Measurements from ENCODE around the gene DAPK1. TPM values are rescaled to one million over a fixed set of nuclear protein-coding genes. Genes with fewer than 3 reads are reported as not detected.

The DAPK1 gene
- total RNA-seq, 1 donor from 2014 or later: 35.1 TPM

- Histone ChIP-seq H3K27me3 (ENCODE audit: insufficient read depth, low read length) (no peaks in the 10 kb centered on the region), H3K27ac (ENCODE audit: low read depth, low read length) (no peak overlapping the region), H3K36me3 (ENCODE audit: insufficient read depth, low read length) (no peaks in the 10 kb centered on the region), H3K4me2 (ENCODE audit: low read length) (no peak overlapping the region), H3K4me1 (ENCODE audit: insufficient read depth, low read length) (peaks cover 3% of the 10 kb centered on the region), H3K9me3 (ENCODE audit: insufficient read depth, low read depth, low read length) (no peaks in the 10 kb centered on the region), H3K9ac (ENCODE audit: low read length) (no peak overlapping the region), H3K4me3 (ENCODE audit: insufficient read depth, low read depth, low read length) (no peak overlapping the region), H4K20me1 (ENCODE audit: insufficient read depth, low read length) (no peaks in the 10 kb centered on the region), H2AFZ (ENCODE audit: low read depth, low read length) (no peak overlapping the region), H3K79me2 (ENCODE audit: insufficient read depth, low read length) (no peaks in the 10 kb centered on the region)
- Mint-ChIP-seq H3K9me3 (ENCODE audit: unreplicated experiment) (peaks cover 1% of the 10 kb centered on the region), H3K27me3 (ENCODE audit: low read depth, unreplicated experiment) (no peaks in the 10 kb centered on the region), H3K4me3 (ENCODE audit: unreplicated experiment) (no peak overlapping the region), H3K4me1 (ENCODE audit: low read depth, unreplicated experiment) (peaks cover 24% of the 10 kb centered on the region), H3K36me3 (ENCODE audit: low read depth, unreplicated experiment) (peaks cover 5% of the 10 kb centered on the region), H3K27ac (ENCODE audit: unreplicated experiment) (no peak overlapping the region)
- FAIRE-seq (no peak), DNase-seq (ENCODE audit: low read depth) (no peak)
- no peak for TF ChIP-seq EZH2 (IDR thresholded peaks at IDR 0.05; ENCODE audit: insufficient read depth, low read length)
- TF ChIP-seq CTCF (IDR thresholded peaks at IDR 0.05; ENCODE audit: insufficient read depth, low read depth, low read length): no peak
Measured at GRCh38 chr9:87681271-87682061, 183.8 kb downstream of the DAPK1 start.

DNA sequence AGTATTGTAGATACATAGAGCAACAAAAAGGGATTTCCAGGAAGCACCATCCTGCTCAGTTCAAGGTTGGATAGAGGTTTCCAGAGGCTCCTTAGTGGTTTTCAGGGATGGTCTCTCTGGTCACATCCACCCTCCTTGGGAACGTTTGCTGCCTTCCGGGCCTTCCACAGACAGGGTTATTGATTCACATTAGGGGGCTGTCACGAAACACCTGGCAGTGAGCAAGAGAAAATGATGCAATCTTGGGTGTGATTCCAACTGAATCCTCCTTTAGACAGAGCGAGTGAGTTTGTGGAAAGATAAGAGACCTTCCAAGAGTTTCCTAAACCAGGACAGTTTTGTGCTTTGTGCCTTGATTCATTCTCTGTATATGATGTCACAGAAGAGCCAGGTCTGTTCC lies 184.4 kb downstream of the DAPK1 start:
- Histone ChIP-seq H3K36me3 (ENCODE audit: insufficient read depth, low read length) (no peaks in the 10 kb centered on the region), H3K4me3 (ENCODE audit: insufficient read depth, low read depth, low read length) (no peak overlapping the region), H3K4me1 (ENCODE audit: insufficient read depth, low read length) (peaks cover 3% of the 10 kb centered on the region), H4K20me1 (ENCODE audit: insufficient read depth, low read length) (no peaks in the 10 kb centered on the region), H3K9ac (ENCODE audit: low read length) (no peak overlapping the region), H3K4me2 (ENCODE audit: low read length) (no peak overlapping the region), H3K9me3 (ENCODE audit: insufficient read depth, low read depth, low read length) (no peaks in the 10 kb centered on the region), H3K27ac (ENCODE audit: low read depth, low read length) (no peak overlapping the region), H2AFZ (ENCODE audit: low read depth, low read length) (no peak overlapping the region), H3K27me3 (ENCODE audit: insufficient read depth, low read length) (no peaks in the 10 kb centered on the region), H3K79me2 (ENCODE audit: insufficient read depth, low read length) (no peaks in the 10 kb centered on the region)
- Mint-ChIP-seq H3K36me3 (ENCODE audit: low read depth, unreplicated experiment) (peaks cover 5% of the 10 kb centered on the region), H3K27ac (ENCODE audit: unreplicated experiment) (no peak overlapping the region), H3K4me3 (ENCODE audit: unreplicated experiment) (no peak overlapping the region), H3K9me3 (ENCODE audit: unreplicated experiment) (peaks cover 1% of the 10 kb centered on the region), H3K4me1 (ENCODE audit: low read depth, unreplicated experiment) (peaks cover 20% of the 10 kb centered on the region), H3K27me3 (ENCODE audit: low read depth, unreplicated experiment) (no peaks in the 10 kb centered on the region)
- no peak for DNase-seq (ENCODE audit: low read depth)
- FAIRE-seq: no peak
- TF ChIP-seq EZH2 (IDR thresholded peaks at IDR 0.05; ENCODE audit: insufficient read depth, low read length): no peak
- no peak for TF ChIP-seq CTCF (IDR thresholded peaks at IDR 0.05; ENCODE audit: insufficient read depth, low read depth, low read length)

DNA sequence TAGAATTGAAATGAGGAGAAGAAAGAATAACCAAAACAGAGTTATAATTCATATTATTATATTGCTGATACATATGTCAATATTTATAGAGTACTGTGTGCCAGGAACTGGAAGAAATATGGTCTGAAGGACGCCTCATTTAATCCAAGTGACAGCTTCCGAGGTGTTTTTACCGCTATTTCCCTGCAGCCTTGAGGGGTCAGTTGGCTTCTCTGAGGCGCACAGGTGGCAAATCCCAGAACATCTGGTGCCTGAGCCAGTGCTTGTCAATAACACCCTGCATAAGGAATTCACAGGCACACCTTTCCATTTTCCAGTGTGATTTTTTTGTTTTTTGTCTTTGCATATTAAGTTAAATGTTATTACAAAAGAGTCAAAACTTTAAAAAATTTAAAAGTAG lies 185.0 kb downstream of the DAPK1 start:
- Histone ChIP-seq H3K4me3 (ENCODE audit: insufficient read depth, low read depth, low read length) (no peak overlapping the region), H3K9ac (ENCODE audit: low read length) (no peak overlapping the region), H3K4me2 (ENCODE audit: low read length) (no peak overlapping the region), H4K20me1 (ENCODE audit: insufficient read depth, low read length) (no peaks in the 10 kb centered on the region), H3K4me1 (ENCODE audit: insufficient read depth, low read length) (peaks cover 3% of the 10 kb centered on the region), H2AFZ (ENCODE audit: low read depth, low read length) (no peak overlapping the region), H3K36me3 (ENCODE audit: insufficient read depth, low read length) (no peaks in the 10 kb centered on the region), H3K27me3 (ENCODE audit: insufficient read depth, low read length) (no peaks in the 10 kb centered on the region), H3K9me3 (ENCODE audit: insufficient read depth, low read depth, low read length) (no peaks in the 10 kb centered on the region), H3K79me2 (ENCODE audit: insufficient read depth, low read length) (no peaks in the 10 kb centered on the region), H3K27ac (ENCODE audit: low read depth, low read length) (no peak overlapping the region)
- Mint-ChIP-seq H3K4me1 (ENCODE audit: low read depth, unreplicated experiment) (peaks cover 18% of the 10 kb centered on the region), H3K4me3 (ENCODE audit: unreplicated experiment) (no peak overlapping the region), H3K27me3 (ENCODE audit: low read depth, unreplicated experiment) (no peaks in the 10 kb centered on the region), H3K9me3 (ENCODE audit: unreplicated experiment) (peaks cover 1% of the 10 kb centered on the region), H3K27ac (ENCODE audit: unreplicated experiment) (no peak overlapping the region), H3K36me3 (ENCODE audit: low read depth, unreplicated experiment) (peaks cover 5% of the 10 kb centered on the region)
- no peak for TF ChIP-seq EZH2 (IDR thresholded peaks at IDR 0.05; ENCODE audit: insufficient read depth, low read length)
- no peak for TF ChIP-seq CTCF (IDR thresholded peaks at IDR 0.05; ENCODE audit: insufficient read depth, low read depth, low read length)
- no peak for FAIRE-seq
- DNase-seq (ENCODE audit: low read depth): no peak
